Measurements from ENCODE around the gene TMEM176B. TPM values are rescaled to one million over a fixed set of nuclear protein-coding genes. Genes with fewer than 3 reads are reported as not detected.

Gene TMEM176B
- total RNA-seq, 2 donors from 2014 or later, result 4.5 to 14.5 TPM

- H3K27ac ChIP-seq, result no peak overlapping the region
- H3K36me3 ChIP-seq, result no peaks in the 10 kb centered on the region
- no peaks in the 10 kb centered on the region for H3K9me3 ChIP-seq
- TF ChIP-seq, protein P1, sequence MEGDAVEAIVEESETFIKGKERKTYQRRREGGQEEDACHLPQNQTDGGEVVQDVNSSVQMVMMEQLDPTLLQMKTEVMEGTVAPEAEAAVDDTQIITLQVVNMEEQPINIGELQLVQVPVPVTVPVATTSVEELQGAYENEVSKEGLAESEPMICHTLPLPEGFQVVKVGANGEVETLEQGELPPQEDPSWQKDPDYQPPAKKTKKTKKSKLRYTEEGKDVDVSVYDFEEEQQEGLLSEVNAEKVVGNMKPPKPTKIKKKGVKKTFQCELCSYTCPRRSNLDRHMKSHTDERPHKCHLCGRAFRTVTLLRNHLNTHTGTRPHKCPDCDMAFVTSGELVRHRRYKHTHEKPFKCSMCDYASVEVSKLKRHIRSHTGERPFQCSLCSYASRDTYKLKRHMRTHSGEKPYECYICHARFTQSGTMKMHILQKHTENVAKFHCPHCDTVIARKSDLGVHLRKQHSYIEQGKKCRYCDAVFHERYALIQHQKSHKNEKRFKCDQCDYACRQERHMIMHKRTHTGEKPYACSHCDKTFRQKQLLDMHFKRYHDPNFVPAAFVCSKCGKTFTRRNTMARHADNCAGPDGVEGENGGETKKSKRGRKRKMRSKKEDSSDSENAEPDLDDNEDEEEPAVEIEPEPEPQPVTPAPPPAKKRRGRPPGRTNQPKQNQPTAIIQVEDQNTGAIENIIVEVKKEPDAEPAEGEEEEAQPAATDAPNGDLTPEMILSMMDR (IDR thresholded peaks at IDR 0.05), result no peak
- TF ChIP-seq POLR2A (IDR thresholded peaks at IDR 0.05), result no peak
- TF ChIP-seq POLR2AphosphoS5 (IDR thresholded peaks at IDR 0.05), result no peak
- H3K4me1 ChIP-seq (replicated peaks), result no peaks in the 10 kb centered on the region
- intact Hi-C loops (cut with DNase I), result no loop called here
- 87% methylated on average over 5 of the region's 5 CpGs for WGBS
- no peak overlapping the region for H3K4me3 ChIP-seq
- no peaks in the 10 kb centered on the region for H3K27me3 ChIP-seq (replicated peaks; ENCODE audit: insufficient read depth)
- DNase-seq (ENCODE audit: low spot score), result no peak
Measured at GRCh38 chr7:150847536-150847935, 47.4 kb upstream of the TMEM176B start.

- Histone ChIP-seq H3K36me3 (no peaks in the 10 kb centered on the region), H3K9me3 (no peaks in the 10 kb centered on the region), H3K27ac (no peak overlapping the region), H3K4me1 (replicated peaks) (no peaks in the 10 kb centered on the region), H3K27me3 (replicated peaks; ENCODE audit: insufficient read depth) (no peaks in the 10 kb centered on the region), H3K4me3 (no peak overlapping the region)
- no peak for DNase-seq (ENCODE audit: low spot score)
- no peak for TF ChIP-seq POLR2A (IDR thresholded peaks at IDR 0.05)
- no peak for TF ChIP-seq POLR2AphosphoS5 (IDR thresholded peaks at IDR 0.05)
- TF ChIP-seq, protein P1 (IDR thresholded peaks at IDR 0.05), result no peak
- WGBS, result 90% methylated on average over 14 of the region's 14 CpGs
- intact Hi-C loops (cut with DNase I), result no loop called here
Measured at GRCh38 chr7:150846291-150847115, 46.3 kb upstream of the TMEM176B start.

DNA sequence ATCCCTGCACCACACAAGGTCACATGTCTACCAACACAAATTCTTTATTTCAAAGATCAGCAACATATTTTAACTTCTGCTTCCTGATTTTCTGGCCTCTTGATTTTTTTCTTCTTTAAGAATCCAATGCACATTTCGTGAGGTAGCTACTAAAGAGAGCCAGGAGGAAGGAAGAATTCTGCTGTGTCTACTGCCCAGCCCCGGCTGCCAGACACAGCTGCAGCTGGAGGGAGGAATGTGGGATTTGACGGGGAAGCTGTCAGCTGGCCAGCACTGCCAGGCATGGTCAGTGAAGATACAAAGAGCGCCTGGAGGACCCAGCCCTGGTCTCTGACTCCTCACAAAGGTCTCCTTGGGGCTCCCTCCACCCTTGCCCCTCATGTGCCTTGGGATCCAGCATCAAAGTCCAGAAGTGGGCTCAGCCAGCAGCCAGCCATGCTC, 45.3 kb upstream of the TMEM176B start:
- intact Hi-C loops (cut with DNase I), result no loop called here
- 10% methylated on average over 4 of the region's 4 CpGs for WGBS
- Histone ChIP-seq H3K27ac (no peak overlapping the region), H3K4me1 (replicated peaks) (no peaks in the 10 kb centered on the region), H3K9me3 (no peaks in the 10 kb centered on the region), H3K27me3 (replicated peaks; ENCODE audit: insufficient read depth) (no peaks in the 10 kb centered on the region), H3K4me3 (no peak overlapping the region), H3K36me3 (no peaks in the 10 kb centered on the region)
- TF ChIP-seq POLR2A (IDR thresholded peaks at IDR 0.05), result no peak
- TF ChIP-seq, protein P1 (IDR thresholded peaks at IDR 0.05), result no peak
- no peak for TF ChIP-seq POLR2AphosphoS5 (IDR thresholded peaks at IDR 0.05)
- DNase-seq (ENCODE audit: low spot score), result no peak

DNA sequence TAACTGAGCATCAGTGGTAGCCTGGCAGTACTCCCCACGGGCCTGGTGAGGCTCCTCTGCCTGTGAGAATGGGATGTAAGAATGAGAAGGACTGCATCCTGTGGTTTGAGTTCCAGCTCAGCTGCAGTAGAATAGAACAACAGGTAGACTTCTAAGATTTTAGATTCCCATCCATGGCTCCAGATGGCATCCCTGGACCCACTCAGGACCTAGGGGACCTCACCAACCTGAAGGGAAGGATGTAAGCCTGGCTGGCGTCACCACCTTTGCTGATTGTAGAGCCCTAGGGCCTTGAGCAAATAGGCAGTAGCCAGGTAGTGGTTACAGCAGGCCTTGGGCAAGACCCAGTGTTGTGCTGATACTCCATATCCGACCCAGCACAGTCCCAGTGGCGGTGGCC, 42.6 kb upstream of the TMEM176B start:
- 98% methylated on average over 4 of the region's 4 CpGs for WGBS
- no peak overlapping the region for H3K27ac ChIP-seq
- no peaks in the 10 kb centered on the region for H3K27me3 ChIP-seq (replicated peaks; ENCODE audit: insufficient read depth)
- TF ChIP-seq POLR2A (IDR thresholded peaks at IDR 0.05) (no peak), POLR2AphosphoS5 (IDR thresholded peaks at IDR 0.05) (no peak)
- TF ChIP-seq, protein P1 (IDR thresholded peaks at IDR 0.05), result no peak
- H3K4me3 ChIP-seq, result no peak overlapping the region
- DNase-seq (ENCODE audit: low spot score), result no peak
- no peaks in the 10 kb centered on the region for H3K36me3 ChIP-seq
- H3K9me3 ChIP-seq, result no peaks in the 10 kb centered on the region
- intact Hi-C loops (cut with DNase I), result no loop called here
- no peaks in the 10 kb centered on the region for H3K4me1 ChIP-seq (replicated peaks)

GRCh38 chr7:150842018-150842417, 41.9 kb upstream of the TMEM176B start:
- H3K27ac ChIP-seq, result no peak overlapping the region
- H3K27me3 ChIP-seq (replicated peaks; ENCODE audit: insufficient read depth), result no peaks in the 10 kb centered on the region
- intact Hi-C loops (cut with DNase I), result no loop called here
- no peaks in the 10 kb centered on the region for H3K9me3 ChIP-seq
- WGBS, result 97% methylated on average over 3 of the region's 3 CpGs
- H3K4me3 ChIP-seq, result no peak overlapping the region
- no peak for DNase-seq (ENCODE audit: low spot score)
- H3K4me1 ChIP-seq (replicated peaks), result no peaks in the 10 kb centered on the region
- TF ChIP-seq POLR2AphosphoS5 (IDR thresholded peaks at IDR 0.05) (no peak), POLR2A (IDR thresholded peaks at IDR 0.05) (no peak)
- TF ChIP-seq, protein P1 (IDR thresholded peaks at IDR 0.05), result no peak
- H3K36me3 ChIP-seq, result no peaks in the 10 kb centered on the region
